B cell (primary cell): ENCODE measurements around the gene COQ10A. TPM values are rescaled to one million over a fixed set of nuclear protein-coding genes. Genes with fewer than 3 reads are reported as not detected.

Experiments used
- ATAC-seq: fragments of 200-7000 bp; cut with Tn5 transposase; one replicate; pipeline ENCODE4 v1.10.0; 2021; ENCODE audit warnings: low read depth, mild to moderate bottlenecking, moderate number of reproducible peaks, moderate library complexity
- CTCF ChIA-PET: fragments of 350-600 bp; sonication (Branson Sonifier 250); formaldehyde crosslinking; loops from one replicate; lab custom pipeline; 2021; ENCODE audit warnings: antibody characterized with exemption, inconsistent platforms; lab: Charles Lee
- POLR2A ChIA-PET: fragments of 350-600 bp; sonication (Branson Sonifier 250); formaldehyde crosslinking; loops from one replicate; lab custom pipeline; 2021; ENCODE audit warnings: antibody characterized with exemption; lab: Charles Lee
- DNase-seq: peaks from one replicate; pipeline ENCODE4 v3.0.0; 2013
- H2AFZ ChIP-seq: 2 replicates; pipeline ENCODE4 v1.6.1; 2012; ENCODE audit warnings: mild to moderate bottlenecking, low read depth, low read length; ENCODE audit not compliant: insufficient read depth, poor library complexity, severe bottlenecking
- H3K27ac ChIP-seq, 2 donors: 1 replicate in 1 of 2; 2 replicates in 1 of 2; pipeline ENCODE4 v1.5.1; 2012 to 2013; ENCODE audit warnings: low read length in 2 of 2, mild to moderate bottlenecking in 2 of 2, moderate library complexity in 1 of 2
- H3K27me3 ChIP-seq, 4 experiments: fragments of 200-600 bp in 1 of 4; sonication (generic) in 1 of 4; replicated peaks in 1 of 4; 1 replicate in 2 of 4; 2 replicates in 2 of 4; pipeline versions ENCODE4 v1.6.1 to v1.7.0; 2013 to 2016; ENCODE audit warnings: low read length in 3 of 4, mild to moderate bottlenecking in 2 of 4, mixed read lengths in 1 of 4, moderate library complexity in 1 of 4; ENCODE audit not compliant: insufficient read depth in 4 of 4, control insufficient read depth in 3 of 4; ENCODE audit errors: control extremely low read depth in 1 of 4
- H3K36me3 ChIP-seq, 2 experiments: replicated peaks in 1 of 2; 1 replicate in 1 of 2; 2 replicates in 1 of 2; pipeline versions ENCODE4 v1.6.1 to v1.7.1; 2013; ENCODE audit warnings: low read length in 1 of 2; ENCODE audit not compliant: insufficient read depth in 2 of 2, control insufficient read depth in 1 of 2; ENCODE audit errors: control extremely low read depth in 1 of 2, extremely low read depth in 1 of 2
- H3K4me1 ChIP-seq, 2 donors: fragments of 200-600 bp in 1 of 2; sonication (generic) in 1 of 2; 1 replicate in 1 of 2; 2 replicates in 1 of 2; pipeline versions ENCODE4 v1.5.1 to v1.6.1; 2013 to 2017; ENCODE audit warnings: low read length in 2 of 2; ENCODE audit not compliant: control insufficient read depth in 2 of 2, insufficient read depth in 2 of 2
- H3K4me2 ChIP-seq: replicated peaks from 2 replicates; pipeline ENCODE3; 2012; ENCODE audit warnings: mild to moderate bottlenecking, low read depth, low read length; ENCODE audit not compliant: poor library complexity, severe bottlenecking
- H3K4me3 ChIP-seq, 5 experiments: fragments of 200-600 bp in 1 of 5; sonication (generic) in 1 of 5; 1 replicate in 3 of 5; 2 replicates in 2 of 5; pipeline versions ENCODE4 v1.5.1 to v1.7.0; 2011 to 2016; ENCODE audit warnings: low read length in 4 of 5, mild to moderate bottlenecking in 4 of 5, low read depth in 2 of 5, control low read depth in 1 of 5, moderate library complexity in 1 of 5; ENCODE audit not compliant: insufficient read depth in 1 of 5; ENCODE audit errors: control extremely low read depth in 1 of 5, extremely low read depth in 1 of 5
- H3K79me2 ChIP-seq: fragments of 200-600 bp; sonication (generic); one replicate; pipeline ENCODE4 v1.6.0; 2016; ENCODE audit warnings: low read length; ENCODE audit not compliant: control insufficient read depth, insufficient read depth
- H3K9ac ChIP-seq: fragments of 200-600 bp; sonication (generic); 2 replicates; pipeline ENCODE4 v1.6.1; 2017; ENCODE audit warnings: mild to moderate bottlenecking, low read length, moderate library complexity
- H3K9me3 ChIP-seq, 3 donors: one replicate each; pipeline versions ENCODE4 v1.6.1 to v1.7.1; 2013; ENCODE audit warnings: low read length in 2 of 3; ENCODE audit not compliant: control insufficient read depth in 2 of 3, insufficient read depth in 1 of 3; ENCODE audit errors: control extremely low read depth in 1 of 3
- H4K20me1 ChIP-seq: 2 replicates; pipeline ENCODE4 v1.6.0; 2012; ENCODE audit warnings: mild to moderate bottlenecking, low read length; ENCODE audit not compliant: insufficient read depth, control insufficient read depth, poor library complexity, severe bottlenecking
- H3K27ac Mint-ChIP-seq: one replicate; pipeline ENCODE4 v1.8.0; 2021; ENCODE audit warnings: mixed read lengths
- H3K27me3 Mint-ChIP-seq: one replicate; pipeline ENCODE4 v1.8.0; 2021; ENCODE audit warnings: mixed read lengths
- H3K4me1 Mint-ChIP-seq: one replicate; pipeline ENCODE4 v1.8.0; 2021; ENCODE audit warnings: mixed read lengths
- H3K4me3 Mint-ChIP-seq: one replicate; pipeline ENCODE4 v1.8.0; 2021; ENCODE audit warnings: mixed read lengths
- H3K9me3 Mint-ChIP-seq: one replicate; pipeline ENCODE4 v1.8.0; 2022; ENCODE audit warnings: mixed read lengths; ENCODE audit not compliant: insufficient read depth
- CTCF ChIP-seq: fragments of 200-600 bp; IDR thresholded peaks from one replicate; pipeline ENCODE4 v1.8.0; 2022; ENCODE audit warnings: antibody characterized with exemption, mild to moderate bottlenecking
- EZH2 ChIP-seq: IDR thresholded peaks from 2 replicates; pipeline ENCODE4 v1.6.1; 2012; ENCODE audit warnings: borderline replicate concordance, low read depth, mild to moderate bottlenecking, moderate library complexity, low read length; ENCODE audit not compliant: insufficient read depth, poor library complexity, severe bottlenecking
- WGBS: methylation state at CpG from one replicate; pipeline ENCODE4 v1.1.5; 2013; ENCODE audit warnings: missing lambda C conversion rate; ENCODE audit not compliant: insufficient coverage; 5-methylcytosine and 5-hydroxymethylcytosine counted together
- intact Hi-C: fragments of 100-400 bp; cut with micrococcal nuclease; formaldehyde crosslinking; loops from one replicate; pipeline ENCODE4 v1.10.0; 2022
- polyA plus RNA-seq: library from polyadenylated mRNA; depleted of rRNA; stranded (reverse); fragments of >200 nt; gene quantifications from 2 replicates; pipeline ENCODE4 v1.2.3, GENCODE V29; 2012
- total RNA-seq, 2 donors: library from RNA; stranded (reverse); fragments of 120-200 nt in 1 of 2; gene quantifications; 1 replicate in 1 of 2; 2 replicates in 1 of 2; pipeline versions ENCODE4 v1.2.3 to v1.2.4, GENCODE V29; 2013 to 2022

Gene COQ10A
- total and polyA plus RNA-seq, 2 donors (not counting 1 experiment from before 2014, with no cell fraction given), result 73.5 to 73.6 TPM

GRCh38 chr12:56296295-56296694 is 29.6 kb downstream of the COQ10A start:
- Histone ChIP-seq H3K9me3 (no peaks in the 10 kb centered on the region), H3K79me2 (peaks cover 90% of the 10 kb centered on the region), H3K4me2 (peak overlapping the region; percentile 31), H3K27ac (peak overlapping the region; percentile 8 to 55), H3K36me3 (peaks cover 0 to 14% of the 10 kb centered on the region in 2 experiments), H4K20me1 (peaks cover 50% of the 10 kb centered on the region), H3K27me3 (no peaks in the 10 kb centered on the region), H3K4me3 (no peak overlapping the region), H2AFZ (no peak overlapping the region), H3K9ac (peak overlapping the region; percentile 14), H3K4me1 (peaks cover 40 to 47% of the 10 kb centered on the region in 2 donors)
- Mint-ChIP-seq H3K4me1 (peaks cover 54% of the 10 kb centered on the region), H3K27ac (peak overlapping the region; percentile 44), H3K27me3 (no peaks in the 10 kb centered on the region), H3K4me3 (peak overlapping the region; percentile 3), H3K9me3 (no peaks in the 10 kb centered on the region)
- 11% methylated on average over 3 of the region's 5 CpGs for WGBS
- ATAC-seq (no peak), DNase-seq (peak; percentile 31)
- intact Hi-C loops, result no loop called here
- TF ChIP-seq CTCF (no peak), EZH2 (no peak)
- CTCF ChIA-PET, result interaction anchor here (1.8 kb wide), 1 partner anchor 177 kb away, joined by 6 read pairs; no protein-coding TSS in a partner anchor
- POLR2A ChIA-PET, result interaction anchor here (0.7 kb wide), 1 partner anchor 566 kb away, joined by 11 read pairs; no protein-coding TSS in a partner anchor

- Histone ChIP-seq H4K20me1 (peaks cover 39% of the 10 kb centered on the region), H2AFZ (no peak overlapping the region), H3K36me3 (peaks cover 0 to 7% of the 10 kb centered on the region in 2 experiments), H3K79me2 (peaks cover 88% of the 10 kb centered on the region), H3K4me1 (peaks cover 45 to 53% of the 10 kb centered on the region in 2 donors), H3K4me3 (no peak overlapping the region), H3K9me3 (no peaks in the 10 kb centered on the region), H3K9ac (no peak overlapping the region), H3K4me2 (peak overlapping the region; percentile 31), H3K27ac (peak overlapping the region in 1 of 2 donors; percentile 55), H3K27me3 (no peaks in the 10 kb centered on the region)
- H3K4me3 Mint-ChIP-seq, result peak overlapping the region; percentile 49
- H3K27me3 Mint-ChIP-seq, result no peaks in the 10 kb centered on the region
- DNase-seq (no peak), ATAC-seq (no peak)
- 93% methylated on average over 6 of the region's 8 CpGs for WGBS
- TF ChIP-seq CTCF (no peak), EZH2 (no peak)
- peaks cover 63% of the 10 kb centered on the region for H3K4me1 Mint-ChIP-seq
- ChIA-PET CTCF (interaction anchor here (1.0 to 2.2 kb wide), 5 partner anchors 11 to 178 kb away, joined by 3 to 8 read pairs (median 5); partner anchors contain the start of genes PAN2 and SMARCC2), POLR2A (no interaction called here)
- no peaks in the 10 kb centered on the region for H3K9me3 Mint-ChIP-seq
- intact Hi-C loops, result no loop called here
- peak overlapping the region; percentile 71 for H3K27ac Mint-ChIP-seq
These were observed 30.7 kb downstream of the COQ10A start for GRCh38 chr12:56297400-56297799.
